C4-2B (cell line): ENCODE measurements around the gene ACP7.

ENCODE experiments used
- CTCF ChIP-seq: fragments of 450-650 bp; conservative IDR thresholded peaks from 2 replicates; pipeline ENCODE4 v1.5.1; 2017; ENCODE audit warnings: mild to moderate bottlenecking
- ZFX ChIP-seq: fragments of 450-650 bp; IDR thresholded peaks from 2 replicates; pipeline ENCODE4 v1.6.1; 2017

- no peak for TF ChIP-seq CTCF
- no peak for TF ChIP-seq ZFX
Measured at GRCh38 chr19:39100500-39101166, 16.5 kb downstream of the ACP7 start.
